HEK293T (cell line): Measurements from ENCODE around the gene ARID1B.
"Not testable (repeated sequence)": the region's sequence is repeated elsewhere in the genome, so short reads cannot be mapped to it uniquely, and the experiment has no call there.

ENCODE experiments used
- CTCF ChIA-PET: fragments of 350-600 bp; formaldehyde crosslinking; extraction: SDS; loops from one replicate; lab custom pipeline; 2021; ENCODE audit warnings: antibody characterized with exemption, inconsistent platforms; lab: Yijun Ruan, JAX
- POLR2A ChIA-PET: fragments of 350-600 bp; formaldehyde crosslinking; extraction: SDS; loops from one replicate; lab custom pipeline; 2020; ENCODE audit warnings: antibody characterized with exemption, inconsistent platforms; lab: Yijun Ruan, JAX
- DNase-seq: peaks from one replicate; pipeline ENCODE4 v3.0.0; 2012; ENCODE audit warnings: mixed read lengths; ENCODE audit errors: extremely low spot score
- ARNT ChIP-seq: fragments of 450-650 bp; IDR thresholded peaks from 2 replicates; pipeline ENCODE4 v1.6.1; 2017; ENCODE audit warnings: mild to moderate bottlenecking
- BHLHE40 ChIP-seq: fragments of 450-650 bp; IDR thresholded peaks from 2 replicates; pipeline ENCODE4 v1.6.1; 2016; ENCODE audit warnings: mild to moderate bottlenecking, moderate library complexity, borderline replicate concordance
- CTBP1 ChIP-seq: fragments of 450-650 bp; IDR thresholded peaks from 2 replicates; pipeline ENCODE4 v1.6.1; 2016; ENCODE audit warnings: borderline replicate concordance
- ELF4 ChIP-seq: fragments of 450-650 bp; IDR thresholded peaks from 2 replicates; pipeline ENCODE4 v1.6.1; 2017; ENCODE audit warnings: antibody characterized with exemption
- FOXA1 ChIP-seq: fragments of 450-650 bp; IDR thresholded peaks from 2 replicates; pipeline ENCODE4 v1.6.1; 2016; ENCODE audit warnings: mild to moderate bottlenecking
- FOXK2 ChIP-seq: fragments of 450-650 bp; IDR thresholded peaks from 2 replicates; pipeline ENCODE4 v1.6.1; 2016; ENCODE audit warnings: mild to moderate bottlenecking
- FOXM1 ChIP-seq: fragments of 450-650 bp; IDR thresholded peaks from 2 replicates; pipeline ENCODE4 v1.6.1; 2017; ENCODE audit warnings: mild to moderate bottlenecking, borderline replicate concordance
- HDGF ChIP-seq: fragments of 450-650 bp; IDR thresholded peaks from 2 replicates; pipeline ENCODE4 v1.6.1; 2017; ENCODE audit warnings: antibody characterized with exemption, borderline replicate concordance
- L3MBTL2 ChIP-seq: fragments of 450-650 bp; conservative IDR thresholded peaks from 2 replicates; pipeline ENCODE4 v1.6.1; 2016; ENCODE audit warnings: mild to moderate bottlenecking
- LEF1 ChIP-seq: fragments of 450-650 bp; IDR thresholded peaks from 2 replicates; pipeline ENCODE4 v1.6.1; 2017; ENCODE audit warnings: mild to moderate bottlenecking, borderline replicate concordance
- NFRKB ChIP-seq: fragments of 450-650 bp; IDR thresholded peaks from 2 replicates; pipeline ENCODE4 v1.6.1; 2016; ENCODE audit warnings: mild to moderate bottlenecking, moderate library complexity
- PKNOX1 ChIP-seq: fragments of 450-650 bp; IDR thresholded peaks from 2 replicates; pipeline ENCODE4 v1.6.1; 2016
- SP1 ChIP-seq: fragments of 450-650 bp; IDR thresholded peaks from 2 replicates; pipeline ENCODE4 v1.6.1; 2017
- SUZ12 ChIP-seq: fragments of 450-650 bp; IDR thresholded peaks from 2 replicates; pipeline ENCODE4 v1.6.1; 2016; ENCODE audit warnings: mild to moderate bottlenecking
- TARDBP ChIP-seq: fragments of 450-650 bp; IDR thresholded peaks from 2 replicates; pipeline ENCODE4 v1.6.1; 2016
- ZNF384 ChIP-seq: fragments of 450-650 bp; IDR thresholded peaks from 2 replicates; pipeline ENCODE4 v1.6.1; 2016

ARID1B gene

GRCh38 chr6:156977527-156978291 is 200.5 kb downstream of the ARID1B start:
- POLR2A ChIA-PET = no interaction called here
- no peak for TF ChIP-seq SUZ12
- TF ChIP-seq ARNT = no peak
- no peak for TF ChIP-seq FOXA1
- no peak for TF ChIP-seq ELF4
- TF ChIP-seq CTBP1 = no peak
- no peak for TF ChIP-seq L3MBTL2
- TF ChIP-seq ZNF384 = no peak
- TF ChIP-seq TARDBP = no peak
- no peak for TF ChIP-seq FOXM1
- no peak for TF ChIP-seq HDGF
- no peak for TF ChIP-seq FOXK2
- TF ChIP-seq PKNOX1 = no peak
- CTCF ChIA-PET = interaction anchor here (0.6 kb wide), 2 partner anchors 36 to 80 kb away, joined by 3 read pairs; no protein-coding TSS in a partner anchor
- DNase-seq = no peak

DNA sequence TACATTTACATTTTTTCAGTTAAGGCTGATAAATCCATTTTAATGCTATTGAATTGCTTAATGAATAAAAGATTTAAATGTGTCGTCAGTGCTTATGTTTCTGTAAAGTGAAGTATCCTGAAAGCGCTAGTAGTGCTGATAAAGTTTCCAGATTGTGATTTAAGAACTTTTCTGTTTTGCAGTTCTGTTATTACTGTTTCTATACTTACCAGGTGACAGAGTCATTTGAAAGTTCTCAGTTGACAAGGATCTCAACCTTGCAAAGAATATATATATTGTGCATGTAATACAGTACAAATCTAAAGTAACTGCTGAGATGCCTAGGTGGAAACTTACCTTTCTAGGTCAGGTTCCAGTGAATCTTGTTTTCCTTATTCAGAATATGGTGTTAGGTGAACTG is 201.8 kb downstream of the ARID1B start:
- ChIA-PET CTCF (no interaction called here), POLR2A (interaction anchor here (0.9 kb wide), 1 partner anchor 9 kb away, joined by 3 read pairs; no protein-coding TSS in a partner anchor)
- DNase-seq = no peak
- TF ChIP-seq TARDBP (no peak), FOXA1 (no peak), BHLHE40 (no peak), LEF1 (no peak), FOXM1 (no peak), FOXK2 (no peak), ELF4 (no peak), SP1 (no peak), ZNF384 (no peak)

- ChIA-PET CTCF (no interaction called here), POLR2A (no interaction called here)
- TF ChIP-seq TARDBP = no peak
- no peak for TF ChIP-seq ARNT
- TF ChIP-seq FOXK2 = no peak
- no peak for TF ChIP-seq BHLHE40
- TF ChIP-seq FOXA1 = no peak
- no peak for TF ChIP-seq SUZ12
- TF ChIP-seq ELF4 = no peak
- peak; percentile 53 for DNase-seq
These were observed 203.3 kb downstream of the ARID1B start for GRCh38 chr6:156980515-156980914.

- no peak for DNase-seq
- CTCF ChIA-PET = no interaction called here
- POLR2A ChIA-PET = no interaction called here
- no peak for TF ChIP-seq HDGF
- TF ChIP-seq NFRKB = no peak
- TF ChIP-seq SP1 = no peak
- peak; percentile 72 for TF ChIP-seq PKNOX1
- no peak for TF ChIP-seq ARNT
- TF ChIP-seq L3MBTL2 = no peak
- TF ChIP-seq FOXA1 = no peak
- no peak for TF ChIP-seq FOXK2
These were observed 203.8 kb downstream of the ARID1B start for GRCh38 chr6:156980948-156981347.

- ChIA-PET CTCF (no interaction called here), POLR2A (no interaction called here)
- no peak for DNase-seq
- TF ChIP-seq FOXM1 = no peak
- TF ChIP-seq TARDBP = no peak
- TF ChIP-seq L3MBTL2 = no peak
- no peak for TF ChIP-seq HDGF
- TF ChIP-seq ELF4 = no peak
- TF ChIP-seq CTBP1 = no peak
- TF ChIP-seq FOXK2 = no peak
- no peak for TF ChIP-seq SP1
- no peak for TF ChIP-seq BHLHE40
- no peak for TF ChIP-seq SUZ12
- TF ChIP-seq FOXA1 = no peak
- TF ChIP-seq ARNT = no peak
- no peak for TF ChIP-seq ZNF384
- TF ChIP-seq LEF1 = no peak
These were observed 205.0 kb downstream of the ARID1B start for GRCh38 chr6:156982168-156982567.

- POLR2A ChIA-PET, CTCF ChIA-PET, DNase-seq: not testable (repeated sequence)
These were observed 205.7 kb downstream of the ARID1B start for GRCh38 chr6:156982864-156983263.

GRCh38 chr6:156984178-156984738 is 207.1 kb downstream of the ARID1B start:
- ChIA-PET POLR2A (no interaction called here), CTCF (no interaction called here)
- TF ChIP-seq ZNF384 (no peak), ELF4 (no peak), ARNT (no peak), FOXM1 (no peak), L3MBTL2 (no peak), SUZ12 (no peak), HDGF (no peak), SP1 (no peak), PKNOX1 (no peak), TARDBP (no peak), BHLHE40 (no peak), FOXA1 (no peak), FOXK2 (no peak), LEF1 (no peak)
- DNase-seq = no peak
